Left lung (tissue), 10 donors: ENCODE measurements around the gene LDB3. TPM values are rescaled to one million over a fixed set of nuclear protein-coding genes. Genes with fewer than 3 reads are reported as not detected.

Experiments
- ATAC-seq: fragments of 200-7000 bp; cut with Tn5 transposase; one replicate; pipeline ENCODE4 v1.9.1; 2020; ENCODE audit warnings: moderate library complexity
- DNase-seq, 4 donors: peaks; one replicate each; pipeline ENCODE4 v3.0.0-alpha.2; 2013 to 2020
- H3K27ac ChIP-seq, 2 donors: fragments of 200-600 bp; sonication (generic) in 1 of 2; one replicate each; pipeline versions ENCODE4 v1.5.0 to v1.8.0; 2020 to 2021
- H3K27me3 ChIP-seq, 2 donors: fragments of 200-600 bp; sonication (generic) in 1 of 2; one replicate each; pipeline versions ENCODE4 v1.5.0 to v1.8.0; 2020 to 2021
- H3K36me3 ChIP-seq, 2 donors: fragments of 200-600 bp; sonication (generic) in 1 of 2; one replicate each; pipeline versions ENCODE4 v1.5.0 to v1.8.0; 2020 to 2021
- H3K4me1 ChIP-seq, 2 donors: fragments of 200-600 bp; one replicate each; pipeline ENCODE4 v1.8.0; 2021
- H3K4me3 ChIP-seq, 2 donors: fragments of 200-600 bp; sonication (generic) in 1 of 2; one replicate each; pipeline versions ENCODE4 v1.5.0 to v1.8.0; 2020 to 2021; ENCODE audit warnings: mild to moderate bottlenecking in 1 of 2
- H3K9me3 ChIP-seq, 2 donors: fragments of 200-600 bp; sonication (generic) in 1 of 2; one replicate each; pipeline versions ENCODE4 v1.5.0 to v1.8.0; 2020 to 2021
- CTCF ChIP-seq, 2 donors: fragments of 200-600 bp; sonication (generic) in 1 of 2; IDR thresholded peaks; one replicate each; pipeline versions ENCODE4 v1.5.0 to v1.8.0; 2021; ENCODE audit warnings: antibody characterized with exemption in 2 of 2
- intact Hi-C, 2 donors: fragments of 100-400 bp; cut with DNase I; formaldehyde crosslinking; loops; one replicate each; pipeline versions ENCODE4 v1.11.2 to v1.14.2; 2022
- polyA plus RNA-seq, 6 donors: library from polyadenylated mRNA; unstranded; fragments of 120-200 nt; gene quantifications; one replicate each; pipeline ENCODE4 v1.2.1, GENCODE V29; 2013; ENCODE audit not compliant: insufficient read length in 6 of 6
- total RNA-seq, 2 donors: library from RNA; stranded (reverse); fragmentation: NEBNext Ultra II Directional; extraction: Animal tissue kit (Norgen Biotek cat#: 25700); gene quantifications; one replicate each; pipeline ENCODE4 v1.2.1, GENCODE V29; 2021
- donor health status: DM: no; HTN: yes; CAD: no.
- donor health status: DM: no; HTN: no; CAD: no.

LDB3 gene
- total and polyA plus RNA-seq, 8 donors: 1.1 to 2.7 (median 1.3) TPM

GRCh38 chr10:86673827-86674581, 5.7 kb downstream of the LDB3 start:
- intact Hi-C loops: no loop called here
- Histone ChIP-seq H3K4me1 (no peaks in the 10 kb centered on the region), H3K27me3 (peaks cover 0 to 27% of the 10 kb centered on the region in 2 donors), H3K4me3 (no peak overlapping the region), H3K36me3 (no peaks in the 10 kb centered on the region), H3K27ac (no peak overlapping the region), H3K9me3 (no peaks in the 10 kb centered on the region)
- no peak for TF ChIP-seq CTCF (IDR thresholded peaks at IDR 0.05)
- ATAC-seq (no peak), DNase-seq (no peak)

- TF ChIP-seq CTCF (IDR thresholded peaks at IDR 0.05): no peak
- Histone ChIP-seq H3K4me1 (no peaks in the 10 kb centered on the region), H3K36me3 (no peaks in the 10 kb centered on the region), H3K27me3 (peaks cover 0 to 27% of the 10 kb centered on the region in 2 donors), H3K9me3 (no peaks in the 10 kb centered on the region), H3K4me3 (no peak overlapping the region), H3K27ac (no peak overlapping the region)
- intact Hi-C loops: no loop called here
- ATAC-seq: no peak
- DNase-seq: no peak
Measured at GRCh38 chr10:86674912-86675311, 6.6 kb downstream of the LDB3 start.

- TF ChIP-seq CTCF (IDR thresholded peaks at IDR 0.05): no peak
- Histone ChIP-seq H3K27me3 (peaks cover 0 to 25% of the 10 kb centered on the region in 2 donors), H3K9me3 (no peaks in the 10 kb centered on the region), H3K4me3 (no peak overlapping the region), H3K36me3 (no peaks in the 10 kb centered on the region), H3K27ac (no peak overlapping the region), H3K4me1 (no peaks in the 10 kb centered on the region)
- ATAC-seq: no peak
- DNase-seq: no peak
- intact Hi-C loops: no loop called here
Measured at GRCh38 chr10:86677374-86677773, 9.1 kb downstream of the LDB3 start.

GRCh38 chr10:86678999-86679792, 10.9 kb downstream of the LDB3 start:
- Histone ChIP-seq H3K27me3 (peaks cover 0 to 29% of the 10 kb centered on the region in 2 donors), H3K27ac (no peak overlapping the region), H3K9me3 (no peaks in the 10 kb centered on the region), H3K4me3 (no peak overlapping the region), H3K4me1 (no peaks in the 10 kb centered on the region), H3K36me3 (no peaks in the 10 kb centered on the region)
- no peak for TF ChIP-seq CTCF (IDR thresholded peaks at IDR 0.05)
- intact Hi-C loops: no loop called here
- ATAC-seq (peak; percentile 23), DNase-seq (no peak)

- Histone ChIP-seq H3K36me3 (no peaks in the 10 kb centered on the region), H3K27me3 (peaks cover 0 to 33% of the 10 kb centered on the region in 2 donors), H3K4me3 (no peak overlapping the region), H3K4me1 (no peaks in the 10 kb centered on the region), H3K9me3 (no peaks in the 10 kb centered on the region), H3K27ac (no peak overlapping the region)
- DNase-seq (no peak), ATAC-seq (no peak)
- intact Hi-C loops: no loop called here
- no peak for TF ChIP-seq CTCF (IDR thresholded peaks at IDR 0.05)
Measured at GRCh38 chr10:86681047-86681446, 12.7 kb downstream of the LDB3 start.
